ENCODE data around the gene CFLAR.

Gene CFLAR

DNA sequence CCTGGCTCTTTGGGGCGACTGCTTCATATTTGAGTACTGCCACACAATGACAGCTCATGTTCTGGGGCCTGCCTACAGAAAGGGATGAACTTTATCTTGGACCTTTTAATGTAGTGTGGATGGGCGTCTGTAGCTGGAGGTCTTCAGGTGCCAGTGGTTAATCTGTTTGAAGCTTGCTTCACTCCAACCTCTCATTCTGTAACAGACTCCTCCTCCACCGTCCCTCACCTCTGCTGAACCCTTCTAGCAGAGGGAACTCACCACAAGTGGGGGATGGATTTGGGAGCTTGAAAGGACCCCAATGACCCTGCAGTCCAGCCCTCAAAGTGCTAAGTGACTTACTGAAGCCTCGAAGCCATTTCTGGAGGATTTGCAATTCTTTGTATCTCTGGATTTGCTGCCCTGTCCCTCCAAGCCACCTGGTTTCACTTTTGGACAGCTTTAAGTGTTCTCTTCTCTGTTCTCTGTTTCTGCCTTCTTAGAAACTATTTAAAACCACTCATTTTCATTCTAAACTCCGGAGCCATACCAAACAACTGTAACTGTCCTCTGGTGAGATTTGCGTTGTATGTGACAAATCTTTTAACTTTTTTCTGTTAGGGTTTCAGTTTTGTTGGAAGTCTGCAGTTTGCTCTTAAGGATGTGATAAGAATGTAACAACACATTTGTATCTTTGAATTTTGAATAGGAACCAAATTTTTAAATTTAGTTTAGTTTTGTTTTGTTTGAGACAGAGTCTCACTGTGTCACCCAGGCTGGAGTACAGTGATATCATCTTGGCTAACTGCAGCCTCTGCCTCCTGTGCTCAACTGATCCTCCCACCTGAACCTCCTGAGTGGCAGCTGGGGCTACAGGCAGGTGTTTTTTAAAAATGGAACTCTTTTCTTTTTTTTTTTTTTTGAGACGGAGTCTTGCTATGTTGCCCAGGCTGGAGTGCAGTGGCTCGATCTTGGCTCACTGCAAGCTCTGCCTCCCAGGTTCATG lies 107.4 kb downstream of the CFLAR start:
- no peak for DNase-seq
